SK-N-SH (cell line): ENCODE results near the gene PPIF. TPM values are rescaled to one million over a fixed set of nuclear protein-coding genes. Genes with fewer than 3 reads are reported as not detected.

Experiments used
- CTCF ChIA-PET: fragments of 300-600, 350-600 bp; formaldehyde crosslinking; extraction: SDS; loops from one replicate; lab custom pipeline; 2021; lab: Yijun Ruan, JAX
- POLR2A ChIA-PET: fragments of 350-600 bp; sonication (Branson Sonifier 250); formaldehyde crosslinking; extraction: SDS; loops from one replicate; lab custom pipeline; 2020; ENCODE audit warnings: antibody characterized with exemption, inconsistent platforms; lab: Yijun Ruan, JAX
- DNase-seq: peaks from one replicate; pipeline ENCODE4 v3.0.0; 2012
- H2AFZ ChIP-seq: fragments of 200-600 bp; sonication (generic); 2 replicates; pipeline ENCODE4 v1.8.1; 2016; ENCODE audit warnings: antibody characterized with exemption, mild to moderate bottlenecking, low read depth
- H3F3A ChIP-seq: fragments of 200-600 bp; sonication (generic); replicated peaks from 2 replicates; pipeline ENCODE3; 2016; ENCODE audit warnings: antibody characterized with exemption, mild to moderate bottlenecking; ENCODE audit not compliant: insufficient read depth
- H3K27ac ChIP-seq, 2 experiments: fragments of 200-500 bp in 1 of 2; fragments of 200-600 bp in 1 of 2; sonication (Bioruptor generic) in 1 of 2; sonication (generic), shearing (Covaris generic) in 1 of 2; 2 replicates each; pipeline versions ENCODE4 v1.5.1 to v1.6.1; 2014 to 2016; ENCODE audit warnings: low read depth in 2 of 2, inconsistent platforms in 1 of 2, low read length in 1 of 2, mild to moderate bottlenecking in 1 of 2, mixed read lengths in 1 of 2
- H3K27me3 ChIP-seq: fragments of 200-600 bp; sonication (generic), shearing (Covaris generic); 2 replicates; pipeline ENCODE4 v1.6.1; 2016; ENCODE audit warnings: mixed run types; ENCODE audit not compliant: insufficient read depth
- H3K36me3 ChIP-seq, 2 experiments: fragments of 200-500 bp in 1 of 2; fragments of 200-600 bp in 1 of 2; sonication (Bioruptor generic) in 1 of 2; sonication (generic) in 1 of 2; replicated peaks in 1 of 2; 2 replicates each; pipeline versions ENCODE3 to v1.5.1; 2014 to 2016; ENCODE audit warnings: low read length in 1 of 2, mild to moderate bottlenecking in 1 of 2; ENCODE audit not compliant: insufficient read depth in 2 of 2, control insufficient read depth in 1 of 2
- H3K4me1 ChIP-seq, 2 experiments: fragments of 200-500 bp in 1 of 2; fragments of 200-600 bp in 1 of 2; sonication (Bioruptor generic) in 1 of 2; sonication (generic), shearing (Covaris generic) in 1 of 2; 2 replicates each; pipeline versions ENCODE4 v1.5.1 to v1.6.1; 2014 to 2016; ENCODE audit warnings: low read depth in 1 of 2, low read length in 1 of 2, mixed run types in 1 of 2; ENCODE audit not compliant: insufficient read depth in 2 of 2, control insufficient read depth in 1 of 2
- H3K4me2 ChIP-seq: fragments of 200-600 bp; sonication (generic), shearing (Covaris generic); 2 replicates; pipeline ENCODE4 v1.6.1; 2017; ENCODE audit warnings: mixed run types
- H3K4me3 ChIP-seq, 2 experiments: fragments of 200-500 bp in 1 of 2; fragments of 200-600 bp in 1 of 2; sonication (Bioruptor generic) in 1 of 2; sonication (generic), shearing (Covaris generic) in 1 of 2; 2 replicates each; pipeline versions ENCODE4 v1.5.1 to v1.8.1; 2014 to 2016; ENCODE audit warnings: low read depth in 2 of 2, inconsistent platforms in 1 of 2, low read length in 1 of 2, mild to moderate bottlenecking in 1 of 2, mixed read lengths in 1 of 2, moderate library complexity in 1 of 2
- H3K79me2 ChIP-seq: fragments of 200-600 bp; sonication (generic); 2 replicates; pipeline ENCODE4 v1.8.1; 2017; ENCODE audit warnings: mild to moderate bottlenecking; ENCODE audit not compliant: insufficient read depth
- H3K9ac ChIP-seq: fragments of 200-600 bp; sonication (generic); 2 replicates; pipeline ENCODE4 v1.6.1; 2017; ENCODE audit warnings: mixed run types
- H3K9me2 ChIP-seq: fragments of 200-600 bp; sonication (generic); 2 replicates; pipeline ENCODE4 v1.6.1; 2017; ENCODE audit warnings: mixed run types
- H3K9me3 ChIP-seq: fragments of 200-600 bp; sonication (generic); 2 replicates; pipeline ENCODE4 v1.6.1; 2017; ENCODE audit warnings: mixed run types, mild to moderate bottlenecking, moderate library complexity
- H4K20me1 ChIP-seq: fragments of 200-600 bp; sonication (generic); 2 replicates; pipeline ENCODE4 v1.6.1; 2017; ENCODE audit warnings: mild to moderate bottlenecking, mixed run types; ENCODE audit not compliant: insufficient read depth
- FOSL2 ChIP-seq: IDR thresholded peaks from 2 replicates; pipeline ENCODE4 v1.4.0; 2012; ENCODE audit warnings: low read depth, mild to moderate bottlenecking, moderate library complexity, borderline replicate concordance
- FOXJ3 ChIP-seq: sonication (generic); formaldehyde crosslinking; IDR thresholded peaks from 2 replicates; pipeline ENCODE4 v1.5.1; 2020; ENCODE audit warnings: mild to moderate bottlenecking, missing genetic modification reagents
- JUND ChIP-seq: IDR thresholded peaks from 2 replicates; pipeline ENCODE4 v1.4.0; 2012
- NRF1 ChIP-seq: IDR thresholded peaks from 2 replicates; pipeline ENCODE4 v1.6.1; 2012; ENCODE audit warnings: low read depth, mild to moderate bottlenecking, low read length
- SIN3A ChIP-seq: IDR thresholded peaks from 2 replicates; pipeline ENCODE4 v1.6.1; 2012; ENCODE audit warnings: low read depth, mild to moderate bottlenecking, low read length, moderate library complexity, borderline replicate concordance
- SMC3 ChIP-seq: IDR thresholded peaks from 2 replicates; pipeline ENCODE4 v1.6.1; 2012; ENCODE audit warnings: low read depth, low read length, improper control_type of control experiment
- TCF12 ChIP-seq: IDR thresholded peaks from 2 replicates; pipeline ENCODE4 v1.4.0; 2012
- TEAD4 ChIP-seq: IDR thresholded peaks from 2 replicates; pipeline ENCODE4 v1.4.0; 2012; ENCODE audit warnings: mild to moderate bottlenecking, borderline replicate concordance; ENCODE audit not compliant: insufficient read depth
- WGBS: methylation state at CpG from one replicate; pipeline ENCODE4 v1.1.6; 2017; ENCODE audit warnings: low lambda C conversion rate; 5-methylcytosine and 5-hydroxymethylcytosine counted together
- polyA plus RNA-seq, 3 experiments: library from polyadenylated mRNA; depleted of rRNA; stranded (reverse); fragments of >200 nt; gene quantifications; 2 replicates each; pipeline ENCODE4 v1.2.3, GENCODE V29; 2012
- TF ChIP-seq, protein P1 (sequence below): IDR thresholded peaks from 2 replicates; pipeline ENCODE4 v1.6.1; 2012; ENCODE audit warnings: mild to moderate bottlenecking, low read depth, low read length, moderate library complexity
- TF ChIP-seq, protein P2 (sequence below): fragments of 150-350 bp; IDR thresholded peaks from 2 replicates; pipeline ENCODE4 v1.6.1; 2016; ENCODE audit warnings: mild to moderate bottlenecking, low read depth, low read length
- TF ChIP-seq, protein P3 (sequence below): IDR thresholded peaks from 2 replicates; pipeline ENCODE4; 2012

The PPIF gene
- polyA plus RNA-seq, 1 of the 3 experiments (the other 2 are of a cell fraction) = 85.9 TPM

DNA sequence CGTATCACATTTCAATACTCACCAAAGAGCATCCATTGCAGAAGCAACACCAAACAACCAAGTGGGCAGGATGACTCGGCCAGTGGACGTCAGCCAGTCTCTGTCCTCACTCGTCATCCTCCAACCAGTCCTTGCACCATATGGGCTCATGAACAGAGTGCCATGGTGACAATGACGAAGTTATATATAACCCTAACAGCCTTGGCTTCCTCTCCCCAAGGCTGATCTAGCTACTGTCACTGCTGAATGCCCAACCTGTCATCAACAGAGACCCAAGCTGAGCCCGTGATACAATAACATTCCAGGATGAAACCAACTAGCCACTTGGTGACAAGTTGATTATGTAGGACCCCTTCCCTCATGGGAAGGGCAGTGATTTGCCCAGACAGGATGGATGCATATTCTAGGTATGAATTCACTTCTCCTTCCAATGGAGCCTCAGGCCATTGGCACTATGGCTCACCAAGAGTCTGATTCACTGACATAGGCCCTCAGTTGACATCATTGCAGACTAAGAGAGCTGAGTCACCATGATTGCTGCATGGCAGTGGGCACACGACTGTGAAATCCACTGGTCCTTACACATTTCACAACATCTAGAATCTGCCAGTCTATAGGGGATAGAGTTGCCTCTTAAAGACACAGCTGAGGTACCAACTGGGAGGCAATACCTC is 26.3 kb upstream of the PPIF start (continued):
- TF ChIP-seq, protein P1, sequence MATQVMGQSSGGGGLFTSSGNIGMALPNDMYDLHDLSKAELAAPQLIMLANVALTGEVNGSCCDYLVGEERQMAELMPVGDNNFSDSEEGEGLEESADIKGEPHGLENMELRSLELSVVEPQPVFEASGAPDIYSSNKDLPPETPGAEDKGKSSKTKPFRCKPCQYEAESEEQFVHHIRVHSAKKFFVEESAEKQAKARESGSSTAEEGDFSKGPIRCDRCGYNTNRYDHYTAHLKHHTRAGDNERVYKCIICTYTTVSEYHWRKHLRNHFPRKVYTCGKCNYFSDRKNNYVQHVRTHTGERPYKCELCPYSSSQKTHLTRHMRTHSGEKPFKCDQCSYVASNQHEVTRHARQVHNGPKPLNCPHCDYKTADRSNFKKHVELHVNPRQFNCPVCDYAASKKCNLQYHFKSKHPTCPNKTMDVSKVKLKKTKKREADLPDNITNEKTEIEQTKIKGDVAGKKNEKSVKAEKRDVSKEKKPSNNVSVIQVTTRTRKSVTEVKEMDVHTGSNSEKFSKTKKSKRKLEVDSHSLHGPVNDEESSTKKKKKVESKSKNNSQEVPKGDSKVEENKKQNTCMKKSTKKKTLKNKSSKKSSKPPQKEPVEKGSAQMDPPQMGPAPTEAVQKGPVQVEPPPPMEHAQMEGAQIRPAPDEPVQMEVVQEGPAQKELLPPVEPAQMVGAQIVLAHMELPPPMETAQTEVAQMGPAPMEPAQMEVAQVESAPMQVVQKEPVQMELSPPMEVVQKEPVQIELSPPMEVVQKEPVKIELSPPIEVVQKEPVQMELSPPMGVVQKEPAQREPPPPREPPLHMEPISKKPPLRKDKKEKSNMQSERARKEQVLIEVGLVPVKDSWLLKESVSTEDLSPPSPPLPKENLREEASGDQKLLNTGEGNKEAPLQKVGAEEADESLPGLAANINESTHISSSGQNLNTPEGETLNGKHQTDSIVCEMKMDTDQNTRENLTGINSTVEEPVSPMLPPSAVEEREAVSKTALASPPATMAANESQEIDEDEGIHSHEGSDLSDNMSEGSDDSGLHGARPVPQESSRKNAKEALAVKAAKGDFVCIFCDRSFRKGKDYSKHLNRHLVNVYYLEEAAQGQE = no peak
- TF ChIP-seq TCF12 = peak; percentile 51; the same call in 1 of the 2 replicates
- TF ChIP-seq, all 33 proteins: peak for 6

DNA sequence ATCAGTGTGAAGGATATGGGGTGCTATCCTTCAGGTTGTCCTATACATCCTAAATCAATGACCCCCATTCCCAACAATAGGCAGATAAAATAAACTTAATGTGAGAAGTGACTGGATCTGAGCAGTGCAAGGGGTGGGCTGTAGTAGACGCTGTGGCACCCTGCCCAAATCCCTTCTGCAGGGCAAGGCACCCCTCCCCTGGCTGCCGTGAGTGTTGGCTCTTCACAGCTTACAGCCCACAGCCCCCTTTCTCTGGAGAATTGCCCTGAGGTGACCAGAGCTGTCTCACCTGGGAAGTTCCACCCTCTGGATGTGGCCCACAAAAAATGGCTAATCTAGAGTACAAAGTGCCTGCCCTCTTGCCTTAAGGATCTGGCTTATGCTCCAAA is 25.8 kb upstream of the PPIF start:
- TF ChIP-seq, protein P2, sequence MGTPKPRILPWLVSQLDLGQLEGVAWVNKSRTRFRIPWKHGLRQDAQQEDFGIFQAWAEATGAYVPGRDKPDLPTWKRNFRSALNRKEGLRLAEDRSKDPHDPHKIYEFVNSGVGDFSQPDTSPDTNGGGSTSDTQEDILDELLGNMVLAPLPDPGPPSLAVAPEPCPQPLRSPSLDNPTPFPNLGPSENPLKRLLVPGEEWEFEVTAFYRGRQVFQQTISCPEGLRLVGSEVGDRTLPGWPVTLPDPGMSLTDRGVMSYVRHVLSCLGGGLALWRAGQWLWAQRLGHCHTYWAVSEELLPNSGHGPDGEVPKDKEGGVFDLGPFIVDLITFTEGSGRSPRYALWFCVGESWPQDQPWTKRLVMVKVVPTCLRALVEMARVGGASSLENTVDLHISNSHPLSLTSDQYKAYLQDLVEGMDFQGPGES = no peak
- no peak for TF ChIP-seq SMC3
- TF ChIP-seq FOSL2 = no peak
- TF ChIP-seq NRF1 = no peak
- no peak for TF ChIP-seq TEAD4
- TF ChIP-seq, protein P3, sequence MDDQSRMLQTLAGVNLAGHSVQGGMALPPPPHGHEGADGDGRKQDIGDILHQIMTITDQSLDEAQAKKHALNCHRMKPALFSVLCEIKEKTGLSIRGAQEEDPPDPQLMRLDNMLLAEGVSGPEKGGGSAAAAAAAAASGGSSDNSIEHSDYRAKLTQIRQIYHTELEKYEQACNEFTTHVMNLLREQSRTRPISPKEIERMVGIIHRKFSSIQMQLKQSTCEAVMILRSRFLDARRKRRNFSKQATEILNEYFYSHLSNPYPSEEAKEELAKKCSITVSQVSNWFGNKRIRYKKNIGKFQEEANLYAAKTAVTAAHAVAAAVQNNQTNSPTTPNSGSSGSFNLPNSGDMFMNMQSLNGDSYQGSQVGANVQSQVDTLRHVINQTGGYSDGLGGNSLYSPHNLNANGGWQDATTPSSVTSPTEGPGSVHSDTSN = no peak
- no peak for TF ChIP-seq SIN3A
- TF ChIP-seq FOXJ3 (CRISPR knock-in tag) = no peak
- no peak for TF ChIP-seq JUND
- TF ChIP-seq, all 33 proteins: peak for 0
- H3K36me3 ChIP-seq = no peaks in the 10 kb centered on the region
- H3F3A ChIP-seq = peaks cover 33% of the 10 kb centered on the region
- H3K4me2 ChIP-seq = no peak overlapping the region
- DNase-seq = no peak
- ChIA-PET CTCF (interaction anchor here (1.2 kb wide), 1 partner anchor 25 kb away, joined by 3 read pairs; no protein-coding TSS in a partner anchor), POLR2A (no interaction called here)
- no peak overlapping the region for H3K4me3 ChIP-seq
- peaks cover 34 to 42% of the 10 kb centered on the region in 2 experiments; a peak in 3 of 4 replicates for H3K4me1 ChIP-seq
- no peak overlapping the region for H2AFZ ChIP-seq
- no peaks in the 10 kb centered on the region for H3K27me3 ChIP-seq
- WGBS = 83% methylated on average over 1 of the region's 2 CpGs
- no peaks in the 10 kb centered on the region for H3K9me2 ChIP-seq
- no peaks in the 10 kb centered on the region for H3K79me2 ChIP-seq
- no peaks in the 10 kb centered on the region for H4K20me1 ChIP-seq
- H3K27ac ChIP-seq = peak overlapping the region in 1 of 2 experiments; percentile 45; a peak in 2 of 4 replicates
- no peak overlapping the region for H3K9ac ChIP-seq
- H3K9me3 ChIP-seq = no peaks in the 10 kb centered on the region
